Type B pancreatic cell (in vitro differentiated cells): ENCODE data around the gene WDR38. TPM values are rescaled to one million over a fixed set of nuclear protein-coding genes. Genes with fewer than 3 reads are reported as not detected.
"Not testable (repeated sequence)": the region's sequence is repeated elsewhere in the genome, so short reads cannot be mapped to it uniquely, and the experiment has no call there.

Source experiments
- DNase-seq: peaks from one replicate; pipeline ENCODE4 v3.0.0; 2021; ENCODE audit warnings: mixed read lengths; ENCODE audit not compliant: unreplicated experiment; ENCODE audit errors: extremely low spot score
- H3K27ac Mint-ChIP-seq: 2 replicates; pipeline ENCODE4 v1.8.0; 2021; ENCODE audit warnings: mild to moderate bottlenecking, mixed read lengths
- H3K27me3 Mint-ChIP-seq: 2 replicates; pipeline ENCODE4 v1.8.0; 2021; ENCODE audit warnings: mixed read lengths
- H3K36me3 Mint-ChIP-seq: 2 replicates; pipeline ENCODE4 v1.8.0; 2021; ENCODE audit warnings: mixed read lengths
- H3K4me1 Mint-ChIP-seq: one replicate; pipeline ENCODE4 v1.8.0; 2021; ENCODE audit warnings: mixed read lengths; ENCODE audit not compliant: unreplicated experiment
- H3K4me3 Mint-ChIP-seq: 2 replicates; pipeline ENCODE4 v1.8.0; 2021; ENCODE audit warnings: mild to moderate bottlenecking, mixed read lengths
- H3K9me3 Mint-ChIP-seq: 2 replicates; pipeline ENCODE4 v1.8.0; 2021; ENCODE audit warnings: mixed read lengths
- total RNA-seq: library from RNA; stranded (reverse); gene quantifications from 2 replicates; pipeline ENCODE4 v1.2.1, GENCODE V29; 2021; ENCODE audit warnings: low replicate concordance
- TF ChIP-seq, protein P1 (sequence below): fragments of 200-600 bp; sonication (generic); conservative IDR thresholded peaks from 2 replicates; pipeline ENCODE4 v1.5.0; 2021; ENCODE audit warnings: antibody characterized with exemption, mild to moderate bottlenecking

Gene WDR38
- total RNA-seq, 1 donor from 2014 or later, result 0.75 TPM

- DNase-seq, result no peak
- Mint-ChIP-seq H3K27me3 (no peaks in the 10 kb centered on the region), H3K4me3 (no peak overlapping the region), H3K9me3 (no peaks in the 10 kb centered on the region), H3K4me1 (peaks cover 16% of the 10 kb centered on the region), H3K27ac (peak overlapping the region; percentile 82), H3K36me3 (no peaks in the 10 kb centered on the region)
- TF ChIP-seq, protein P1, sequence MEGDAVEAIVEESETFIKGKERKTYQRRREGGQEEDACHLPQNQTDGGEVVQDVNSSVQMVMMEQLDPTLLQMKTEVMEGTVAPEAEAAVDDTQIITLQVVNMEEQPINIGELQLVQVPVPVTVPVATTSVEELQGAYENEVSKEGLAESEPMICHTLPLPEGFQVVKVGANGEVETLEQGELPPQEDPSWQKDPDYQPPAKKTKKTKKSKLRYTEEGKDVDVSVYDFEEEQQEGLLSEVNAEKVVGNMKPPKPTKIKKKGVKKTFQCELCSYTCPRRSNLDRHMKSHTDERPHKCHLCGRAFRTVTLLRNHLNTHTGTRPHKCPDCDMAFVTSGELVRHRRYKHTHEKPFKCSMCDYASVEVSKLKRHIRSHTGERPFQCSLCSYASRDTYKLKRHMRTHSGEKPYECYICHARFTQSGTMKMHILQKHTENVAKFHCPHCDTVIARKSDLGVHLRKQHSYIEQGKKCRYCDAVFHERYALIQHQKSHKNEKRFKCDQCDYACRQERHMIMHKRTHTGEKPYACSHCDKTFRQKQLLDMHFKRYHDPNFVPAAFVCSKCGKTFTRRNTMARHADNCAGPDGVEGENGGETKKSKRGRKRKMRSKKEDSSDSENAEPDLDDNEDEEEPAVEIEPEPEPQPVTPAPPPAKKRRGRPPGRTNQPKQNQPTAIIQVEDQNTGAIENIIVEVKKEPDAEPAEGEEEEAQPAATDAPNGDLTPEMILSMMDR, result no peak
Measured at GRCh38 chr9:124835026-124835557, 18.2 kb upstream of the WDR38 start.

DNA sequence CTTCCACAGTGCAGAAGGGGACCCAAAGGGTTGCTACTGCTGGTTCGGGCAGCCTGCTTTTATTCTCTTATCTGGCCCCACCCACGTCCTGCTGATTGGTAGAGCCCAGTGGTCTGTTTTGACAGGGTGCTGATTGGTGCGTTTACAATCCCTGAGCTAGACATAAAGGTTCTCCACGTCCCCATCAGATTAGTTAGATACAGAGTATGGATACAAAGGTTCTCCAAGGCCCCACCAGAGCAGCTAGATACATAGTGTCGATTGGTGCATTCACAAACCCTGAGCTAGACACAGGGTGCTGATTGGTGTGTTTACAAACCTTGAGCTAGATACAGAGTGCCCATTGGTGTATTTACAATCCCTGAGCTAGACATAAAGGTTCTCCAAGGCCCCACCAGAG, 15.1 kb upstream of the WDR38 start:
- H3K27ac Mint-ChIP-seq, H3K4me3 Mint-ChIP-seq, H3K9me3 Mint-ChIP-seq, DNase-seq, H3K36me3 Mint-ChIP-seq, H3K27me3 Mint-ChIP-seq: not testable (repeated sequence)
- peaks cover 16% of the 10 kb centered on the region for H3K4me1 Mint-ChIP-seq

GRCh38 chr9:124838567-124839275, 14.5 kb upstream of the WDR38 start:
- not testable (repeated sequence) for H3K27ac Mint-ChIP-seq, DNase-seq, H3K36me3 Mint-ChIP-seq, H3K27me3 Mint-ChIP-seq, H3K4me3 Mint-ChIP-seq, H3K9me3 Mint-ChIP-seq
- peaks cover 16% of the 10 kb centered on the region for H3K4me1 Mint-ChIP-seq

- Mint-ChIP-seq H3K36me3 (no peaks in the 10 kb centered on the region), H3K9me3 (no peaks in the 10 kb centered on the region), H3K27me3 (no peaks in the 10 kb centered on the region), H3K4me1 (peaks cover 10% of the 10 kb centered on the region), H3K4me3 (no peak overlapping the region), H3K27ac (no peak overlapping the region)
- no peak for DNase-seq
- TF ChIP-seq, protein P1, result peak; percentile 67
Measured at GRCh38 chr9:124839612-124840299, 13.5 kb upstream of the WDR38 start.

- TF ChIP-seq, protein P1, result peak; percentile 46
- Mint-ChIP-seq H3K9me3 (no peaks in the 10 kb centered on the region), H3K4me1 (peaks cover 5% of the 10 kb centered on the region), H3K27ac (no peak overlapping the region), H3K27me3 (no peaks in the 10 kb centered on the region), H3K36me3 (no peaks in the 10 kb centered on the region), H3K4me3 (no peak overlapping the region)
- DNase-seq, result no peak
Measured at GRCh38 chr9:124840300-124840833, 12.9 kb upstream of the WDR38 start.

DNA sequence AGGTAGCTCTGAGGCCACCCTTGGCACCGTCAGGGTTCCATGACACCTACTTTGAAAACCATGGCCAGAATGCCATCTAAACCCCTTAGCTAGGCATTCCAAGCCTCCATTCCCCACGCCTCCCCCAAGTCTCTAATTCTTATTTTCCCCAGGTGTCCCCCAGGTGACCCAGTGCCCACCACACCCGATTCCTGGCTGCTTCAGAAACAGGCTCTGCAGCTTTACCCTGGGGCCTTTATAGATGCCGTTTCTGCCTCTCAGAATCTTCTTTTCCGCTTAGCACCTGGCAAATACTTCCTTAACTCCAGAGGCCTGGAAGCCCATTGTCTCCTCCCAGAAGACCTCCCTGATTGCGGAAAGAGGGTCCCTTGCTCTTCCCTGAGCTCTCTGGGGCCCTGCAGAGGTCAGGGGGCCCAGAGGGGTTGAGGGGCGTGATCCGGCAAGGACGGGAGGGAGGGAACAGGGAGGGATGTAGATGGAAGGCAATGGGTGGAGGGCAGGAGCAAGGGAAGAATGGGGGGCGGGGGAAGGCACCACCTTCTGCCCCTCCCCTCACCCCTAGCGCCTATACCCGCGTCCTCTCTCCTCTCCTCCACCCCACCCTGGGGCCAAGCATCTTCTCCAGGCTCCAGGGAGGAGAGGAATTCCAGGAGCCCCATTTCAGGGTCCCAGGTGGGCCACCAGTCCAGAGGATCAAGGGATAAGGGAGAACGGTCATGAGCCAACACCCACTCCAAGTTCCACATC, 12.0 kb upstream of the WDR38 start:
- no peaks in the 10 kb centered on the region for H3K36me3 Mint-ChIP-seq
- TF ChIP-seq, protein P1, result no peak
- H3K27ac Mint-ChIP-seq, result peak overlapping the region; percentile 88
- H3K27me3 Mint-ChIP-seq, result no peaks in the 10 kb centered on the region
- H3K4me1 Mint-ChIP-seq, result no peaks in the 10 kb centered on the region
- peak overlapping the region; percentile 65 for H3K4me3 Mint-ChIP-seq
- no peaks in the 10 kb centered on the region for H3K9me3 Mint-ChIP-seq
- DNase-seq, result no peak
